GM10847 (cell line): ENCODE data around the gene SLC38A10.

Experiments used
- POLR2A ChIP-seq: IDR thresholded peaks from 2 replicates; pipeline ENCODE4 v1.6.1; 2011; ENCODE audit not compliant: insufficient read length; ENCODE audit errors: extremely low read depth

SLC38A10 gene

GRCh38 chr17:81309140-81309858, 14.2 kb upstream of the SLC38A10 start:
- TF ChIP-seq POLR2A, result no peak

DNA sequence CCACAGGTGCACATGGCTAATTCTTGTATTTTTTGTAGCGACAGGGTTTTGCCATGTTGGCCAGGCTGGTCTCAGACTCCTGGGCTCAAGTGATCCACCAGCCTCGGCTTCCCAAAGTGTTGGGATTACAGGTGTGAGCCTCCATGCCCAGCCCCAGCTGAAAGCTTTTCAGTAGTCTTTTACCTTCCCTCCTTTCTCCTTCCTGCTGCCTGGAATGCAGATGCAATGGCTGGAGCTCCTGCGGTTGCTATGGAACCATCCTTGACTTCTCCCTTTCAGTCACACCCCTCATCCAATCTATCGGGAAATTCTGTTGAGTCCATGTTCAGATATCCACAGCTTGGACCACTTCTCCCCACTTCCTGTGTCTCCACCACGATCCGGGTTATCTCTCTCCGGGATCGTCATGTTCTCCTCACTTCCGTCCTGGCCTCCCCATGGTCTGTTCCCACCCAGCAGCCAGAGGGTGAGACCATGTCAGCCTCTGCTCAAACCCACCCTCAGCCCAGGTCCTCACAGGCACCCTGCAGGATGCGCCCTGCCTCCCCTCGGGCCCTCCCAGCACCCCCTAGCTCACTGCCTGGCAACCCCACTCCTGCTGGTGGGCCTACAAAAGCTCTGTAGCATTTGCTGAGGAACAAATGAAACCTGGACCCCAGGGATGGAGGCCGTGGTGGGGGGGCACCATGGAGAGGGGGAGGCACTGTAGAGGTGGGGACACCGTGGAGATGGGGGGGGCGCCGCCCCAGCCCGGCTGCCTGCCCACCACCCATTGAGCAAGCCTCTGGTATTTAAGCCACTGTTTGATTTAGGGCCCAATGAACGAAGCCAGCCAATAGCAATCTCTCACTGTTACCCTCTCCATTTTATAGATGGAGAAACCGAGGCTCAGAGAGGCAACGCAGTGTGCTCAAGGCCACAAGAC, 12.8 kb upstream of the SLC38A10 start:
- TF ChIP-seq POLR2A, result no peak

GRCh38 chr17:81306898-81307510, 11.9 kb upstream of the SLC38A10 start:
- no peak for TF ChIP-seq POLR2A

- TF ChIP-seq POLR2A, result no peak
Measured at GRCh38 chr17:81306491-81306890, 11.4 kb upstream of the SLC38A10 start.

DNA sequence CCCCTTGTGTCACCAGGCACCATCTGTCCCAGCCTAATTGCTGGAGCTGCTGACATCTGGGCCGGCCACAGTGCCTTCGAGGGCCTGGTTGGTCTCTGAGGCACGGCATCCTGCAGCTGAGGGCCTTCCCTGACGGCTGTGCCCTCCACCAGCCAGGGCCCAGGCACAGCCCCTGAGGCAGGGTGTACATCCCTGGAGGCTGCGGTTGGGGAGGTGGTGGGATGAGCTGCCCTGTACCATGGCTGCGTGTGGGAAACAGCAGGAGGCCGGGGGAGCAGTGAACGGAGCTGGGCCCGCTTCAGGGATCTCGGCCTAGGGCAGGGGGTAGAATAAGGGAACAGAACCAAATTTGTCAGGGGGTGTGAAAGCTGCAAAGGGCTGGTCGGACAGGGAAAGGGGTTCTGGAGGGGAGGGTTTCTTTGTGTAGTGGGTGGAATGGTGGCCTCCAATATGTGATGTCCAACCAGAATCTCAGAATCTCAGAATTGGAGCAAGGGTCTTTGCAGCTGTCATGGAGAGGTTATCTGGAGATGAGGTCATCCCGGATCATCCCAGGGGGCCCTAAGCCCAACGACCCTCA, 10.0 kb upstream of the SLC38A10 start:
- TF ChIP-seq POLR2A, result no peak

GRCh38 chr17:81304196-81305015, 9.3 kb upstream of the SLC38A10 start:
- TF ChIP-seq POLR2A, result no peak

GRCh38 chr17:81303385-81303784, 8.3 kb upstream of the SLC38A10 start:
- no peak for TF ChIP-seq POLR2A

- no peak for TF ChIP-seq POLR2A
Measured at GRCh38 chr17:81302861-81303333, 7.8 kb upstream of the SLC38A10 start.

- no peak for TF ChIP-seq POLR2A
Measured at GRCh38 chr17:81302324-81302723, 7.2 kb upstream of the SLC38A10 start.

- TF ChIP-seq POLR2A, result no peak
Measured at GRCh38 chr17:81301195-81302144, 6.4 kb upstream of the SLC38A10 start.

DNA sequence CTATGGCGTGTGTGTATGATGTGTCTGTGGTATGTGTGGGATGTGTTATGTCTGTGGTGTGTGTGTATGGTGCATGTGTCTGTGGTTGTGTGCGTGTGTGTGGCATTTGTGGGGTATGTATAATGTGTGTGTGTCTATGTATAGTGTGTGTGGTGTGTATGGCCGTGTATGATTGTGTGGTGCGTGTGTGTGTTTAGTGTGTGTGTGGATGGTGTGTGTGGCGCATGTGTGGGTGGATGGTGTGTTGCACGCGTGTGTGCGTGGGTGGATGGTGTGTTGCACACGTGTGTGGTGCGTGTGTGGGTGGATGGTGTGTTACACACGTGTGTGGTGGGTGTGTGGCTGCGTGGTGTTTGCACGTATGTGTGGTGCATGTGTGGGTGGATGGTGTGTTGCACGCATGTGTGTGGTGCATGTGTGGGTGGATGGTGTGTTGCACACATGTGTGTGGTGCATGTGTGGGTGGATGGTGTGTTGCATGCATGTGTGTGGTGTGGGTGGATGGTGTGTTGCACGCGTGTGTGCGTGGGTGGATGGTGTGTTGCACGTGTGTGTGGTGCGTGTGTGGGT, 5.6 kb upstream of the SLC38A10 start:
- no peak for TF ChIP-seq POLR2A

DNA sequence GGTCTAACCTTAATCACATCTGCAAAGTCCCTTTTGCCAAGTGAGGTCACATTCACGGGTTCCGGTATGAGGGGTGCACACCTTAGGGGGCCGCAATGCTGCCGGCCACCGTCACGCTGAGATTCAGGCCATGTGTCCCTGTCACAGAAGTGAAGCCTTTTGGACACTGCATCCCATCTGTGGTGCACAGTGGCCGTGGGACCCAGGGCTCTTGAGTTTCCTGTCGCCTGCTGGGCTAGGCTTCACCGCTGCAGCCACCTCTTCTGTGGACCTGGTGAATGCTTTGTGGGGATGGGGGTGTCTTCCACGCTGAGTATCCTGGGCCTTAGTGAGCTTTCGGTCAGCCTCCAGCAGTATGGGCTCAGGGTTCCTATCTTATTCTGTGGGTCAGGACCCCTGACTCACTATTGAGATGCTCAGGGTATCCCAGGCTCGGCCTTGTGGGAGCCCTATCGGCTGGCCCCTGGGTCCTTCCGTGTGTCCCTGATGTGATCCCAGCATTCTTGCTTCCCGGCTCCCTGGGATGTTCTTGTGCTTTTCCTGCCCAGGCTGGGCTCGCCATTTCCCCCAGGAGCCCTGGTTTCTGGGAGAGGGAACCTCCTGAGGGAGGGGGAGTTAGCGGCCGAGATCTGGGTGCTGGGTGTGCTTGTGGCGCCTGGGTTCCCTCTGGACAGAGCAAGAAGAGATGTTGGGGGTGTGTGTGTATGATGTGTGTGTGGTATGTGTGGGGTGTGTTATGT, 4.9 kb upstream of the SLC38A10 start:
- TF ChIP-seq POLR2A, result no peak
